ENCODE results near the gene REG3G.

REG3G gene

GRCh38 chr2:79025421-79025820 lies at the start of gene REG3G:
Gene REG3G (plus strand): TSS chr2:79025702. CDS start chr2:79026094, 392 bp downstream.
- no peak for DNase-seq

DNA sequence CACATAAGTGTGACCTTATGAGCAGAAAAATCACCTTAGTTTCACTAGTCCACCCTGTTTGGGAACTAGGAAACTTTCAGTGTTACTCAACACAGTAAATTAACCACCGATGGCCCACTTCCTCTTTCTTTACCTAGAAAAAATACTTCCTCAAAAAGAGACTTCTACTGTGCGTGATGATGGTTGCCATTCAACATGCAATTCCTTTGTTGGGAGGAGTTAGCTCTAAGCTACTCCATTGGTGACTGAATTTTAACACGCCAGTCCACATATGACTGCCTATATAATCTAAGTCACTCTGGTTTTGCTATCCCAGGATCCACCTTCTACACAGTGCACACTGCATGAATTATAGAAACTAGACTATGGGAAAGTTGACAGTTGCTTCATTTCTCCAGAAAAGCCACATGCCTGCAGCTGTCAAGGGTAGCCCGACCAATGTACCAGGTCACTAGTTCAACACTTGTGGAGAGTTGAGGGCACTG lies 47.8 kb upstream of the REG3G start:
- DNase-seq: no peak

- no peak for DNase-seq
Observed at GRCh38 chr2:78978340-78978739, 47.2 kb upstream of the REG3G start.

DNA sequence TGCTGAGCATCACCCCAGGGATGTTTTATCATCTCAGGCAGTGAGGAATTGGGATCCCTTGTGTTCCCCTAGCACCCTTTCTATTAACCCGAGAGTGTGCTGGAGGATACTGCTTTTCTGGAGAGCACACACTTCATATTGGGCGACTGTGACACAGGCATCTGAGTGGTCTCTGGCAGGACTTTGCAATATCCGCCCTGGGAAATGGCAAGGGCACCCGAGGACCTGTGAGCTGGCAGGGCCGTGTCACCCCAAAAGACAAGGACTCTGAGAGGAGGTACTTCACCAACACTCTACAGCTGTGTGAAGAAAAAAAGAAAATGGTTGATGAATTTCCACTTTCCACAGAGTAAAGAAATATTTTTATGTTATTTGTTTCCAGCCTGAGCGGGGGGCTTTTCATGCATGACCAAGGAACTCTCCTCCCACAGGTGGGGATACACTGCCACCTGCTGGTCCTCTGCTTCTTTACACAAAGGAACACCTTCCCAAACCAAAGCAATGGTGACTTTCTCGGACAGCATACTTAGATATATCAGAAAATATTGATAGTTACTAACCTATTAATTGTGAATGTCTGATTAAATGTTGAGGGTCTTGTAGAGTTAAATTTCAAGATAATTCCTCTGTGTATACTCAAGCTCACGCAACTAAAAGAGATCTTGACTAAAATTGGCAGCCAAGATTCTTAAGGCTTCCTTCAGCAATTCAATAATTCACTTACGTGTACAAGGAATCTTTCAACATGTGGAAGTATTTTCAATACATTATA lies 45.9 kb upstream of the REG3G start:
- no peak for DNase-seq

- no peak for DNase-seq
Observed at GRCh38 chr2:78980152-78980465, 45.4 kb upstream of the REG3G start.

DNA sequence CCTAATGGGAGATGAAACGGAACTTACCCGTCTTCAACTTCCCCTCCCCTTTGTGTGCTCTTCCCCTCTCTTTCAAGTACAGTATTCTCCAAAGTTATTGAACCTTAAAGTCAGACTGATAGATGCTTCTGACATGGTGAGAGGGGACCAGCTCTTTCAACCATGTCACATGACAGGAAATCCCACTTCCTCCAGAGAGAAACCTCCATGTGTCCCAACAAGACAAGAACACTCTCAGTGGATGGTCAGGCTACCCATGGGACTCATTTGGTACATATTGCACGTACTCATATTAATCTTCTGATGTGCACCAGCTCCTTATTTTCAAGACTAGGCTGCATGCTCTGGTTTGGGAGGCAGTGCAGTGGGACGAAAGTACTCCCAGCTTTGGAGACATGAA lies 44.6 kb upstream of the REG3G start:
- DNase-seq: no peak

DNA sequence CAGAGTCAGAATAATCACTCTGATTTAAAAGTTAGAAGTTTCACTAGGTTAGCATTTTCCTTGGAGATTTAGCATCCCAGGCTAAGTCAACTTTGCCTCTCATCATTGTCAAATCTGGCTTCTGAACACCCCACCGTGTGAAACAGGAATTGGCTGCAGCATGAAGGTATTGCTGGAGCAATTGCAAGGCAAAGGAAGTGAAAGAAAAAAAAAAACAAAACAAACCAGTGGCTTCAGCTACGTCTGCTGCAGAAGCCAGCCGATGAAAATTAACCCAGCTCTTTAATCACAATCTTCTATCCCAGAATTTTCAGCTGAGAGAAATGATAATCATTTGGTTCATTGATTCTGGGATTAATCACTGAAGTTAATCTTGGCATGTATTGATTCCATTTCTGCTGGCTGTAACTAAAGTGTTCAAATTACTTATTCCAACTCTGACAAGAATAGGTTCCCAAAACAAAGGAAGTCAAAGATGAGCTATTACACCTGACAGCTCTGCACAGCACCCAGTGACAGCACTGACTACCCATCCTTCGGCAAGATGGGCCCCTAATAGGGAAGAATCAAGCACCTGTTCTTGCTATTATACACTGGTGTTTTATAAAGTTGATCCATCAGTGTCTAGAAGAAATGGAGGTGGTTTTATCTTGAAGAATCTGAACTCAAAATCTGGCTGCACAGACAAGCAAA lies 42.7 kb upstream of the REG3G start:
- DNase-seq: no peak

GRCh38 chr2:78984386-78984785 lies 41.1 kb upstream of the REG3G start:
- DNase-seq: no peak

- no peak for DNase-seq
Observed at GRCh38 chr2:78985558-78985957, 39.9 kb upstream of the REG3G start.

GRCh38 chr2:78989051-78989450 lies 36.5 kb upstream of the REG3G start:
- DNase-seq: no peak

- no peak for DNase-seq
Observed at GRCh38 chr2:78992451-78992806, 33.1 kb upstream of the REG3G start.

DNA sequence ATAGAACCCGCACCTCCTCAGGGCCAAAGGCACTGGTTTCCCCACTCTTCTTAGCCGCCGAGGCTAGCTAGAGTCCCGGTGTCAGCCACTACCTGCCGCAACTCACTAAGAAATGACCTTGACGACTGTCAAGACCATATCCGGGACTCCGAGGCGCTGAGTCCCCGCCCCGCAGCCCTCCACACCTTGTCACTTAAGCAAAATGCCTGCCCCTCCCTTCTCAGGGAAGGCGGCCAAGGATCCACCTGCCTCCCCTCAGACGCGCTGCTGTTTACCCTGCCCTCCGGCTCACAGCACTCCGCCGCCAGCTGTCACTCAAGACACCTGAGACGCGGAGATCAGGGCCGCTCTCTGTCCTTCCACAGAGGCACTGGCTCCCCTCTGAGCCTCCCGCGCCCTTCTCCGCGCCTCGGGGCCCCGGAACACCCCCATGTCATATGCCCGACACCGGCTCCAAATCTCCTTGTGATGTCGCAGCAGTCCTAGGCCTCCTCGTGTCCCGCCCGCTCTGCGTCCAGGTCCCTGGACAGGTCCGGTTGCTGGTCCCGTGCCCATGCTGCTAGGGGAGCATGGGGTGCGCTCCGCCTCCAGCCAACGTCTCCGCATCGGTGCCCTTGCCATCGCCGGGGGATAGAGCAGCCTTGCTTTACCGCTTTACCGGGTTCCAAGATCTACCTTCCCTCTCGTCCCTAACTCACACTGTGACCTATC lies 32.5 kb upstream of the REG3G start:
- no peak for DNase-seq

GRCh38 chr2:78993518-78994148 lies 31.9 kb upstream of the REG3G start:
- no peak for DNase-seq

GRCh38 chr2:78994789-78995188 lies 30.7 kb upstream of the REG3G start:
- no peak for DNase-seq

DNA sequence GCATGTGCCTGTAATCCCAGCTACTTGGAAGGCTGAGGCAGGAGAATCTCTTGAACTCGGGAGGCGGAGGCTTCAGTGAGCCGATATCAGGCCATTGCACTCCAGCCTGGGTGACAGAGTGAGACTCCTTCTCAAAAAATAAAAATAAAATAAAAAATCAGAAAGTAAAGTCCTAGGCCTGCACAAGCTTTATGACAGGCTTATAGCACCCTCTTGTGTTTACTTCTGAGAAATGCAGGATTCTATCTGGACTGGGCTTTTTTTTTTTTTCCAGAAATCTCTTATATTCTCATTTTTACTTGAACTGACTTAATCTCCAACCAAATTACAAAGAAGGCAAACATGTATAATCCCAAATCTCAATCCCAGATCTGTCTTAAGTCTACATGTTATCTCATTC lies 26.1 kb upstream of the REG3G start:
- no peak for DNase-seq

- DNase-seq: no peak
Observed at GRCh38 chr2:79000008-79000576, 25.4 kb upstream of the REG3G start.

- DNase-seq: no peak
Observed at GRCh38 chr2:79001285-79001684, 24.2 kb upstream of the REG3G start.

DNA sequence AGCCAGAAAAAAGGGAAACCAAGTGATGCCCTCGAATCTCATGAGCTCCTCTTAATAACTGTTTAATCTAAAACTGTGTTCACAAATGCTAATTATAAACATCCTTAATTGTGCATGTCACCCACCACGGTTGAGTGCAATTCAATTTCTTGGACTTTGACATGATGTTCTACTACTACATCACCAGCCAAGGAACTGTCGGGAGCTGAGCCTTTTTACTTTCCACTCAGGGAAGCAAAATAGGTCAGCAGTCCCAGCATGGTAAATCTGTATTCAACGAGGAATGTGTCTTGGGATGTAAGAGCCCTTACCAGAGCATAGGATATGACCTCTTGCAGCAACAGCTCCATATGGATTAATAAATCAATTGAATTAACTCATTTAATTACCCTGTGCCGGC lies 20.8 kb upstream of the REG3G start:
- no peak for DNase-seq

DNA sequence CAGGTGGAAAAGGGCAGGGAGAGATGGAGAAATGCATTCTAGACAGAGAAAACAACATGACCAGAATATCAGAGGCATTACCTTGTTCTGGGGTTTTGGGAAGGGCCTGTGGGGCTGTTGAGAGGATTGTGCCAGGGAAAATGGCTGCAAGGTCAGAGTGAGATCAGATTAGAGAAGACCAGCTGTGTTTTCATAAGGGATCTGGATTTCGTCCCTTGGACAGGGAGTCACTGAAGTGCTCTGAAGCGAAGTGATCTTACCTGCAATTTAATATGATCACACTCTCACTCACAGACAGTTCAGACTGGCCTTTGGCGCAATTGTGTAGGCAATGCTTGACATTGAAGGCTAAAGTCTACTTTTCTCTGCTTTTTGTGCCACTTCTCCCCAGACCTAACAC lies 20.3 kb upstream of the REG3G start:
- no peak for DNase-seq

GRCh38 chr2:79009388-79009787 lies 16.1 kb upstream of the REG3G start:
- DNase-seq: no peak

- no peak for DNase-seq
Observed at GRCh38 chr2:79011496-79011895, 14.0 kb upstream of the REG3G start.

DNA sequence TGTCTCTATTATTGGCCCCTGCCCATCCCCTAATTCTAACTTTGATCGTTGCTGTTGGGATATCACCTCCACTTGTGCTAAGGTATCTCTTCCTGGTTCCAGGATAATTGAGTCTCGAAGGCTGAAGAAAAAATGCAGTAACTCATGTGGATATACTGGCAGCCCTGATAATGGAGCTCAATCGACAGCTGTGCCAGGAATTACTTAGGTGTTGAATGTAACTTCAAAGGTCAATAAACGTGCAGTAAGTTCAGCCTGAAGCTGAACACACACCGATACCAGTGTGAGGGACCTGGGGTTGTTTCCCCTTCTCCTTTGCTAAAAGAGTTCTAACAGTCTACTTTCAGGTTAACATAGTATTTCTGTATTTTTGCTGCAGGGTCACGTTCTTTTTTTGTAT lies 11.9 kb upstream of the REG3G start:
- no peak for DNase-seq

DNA sequence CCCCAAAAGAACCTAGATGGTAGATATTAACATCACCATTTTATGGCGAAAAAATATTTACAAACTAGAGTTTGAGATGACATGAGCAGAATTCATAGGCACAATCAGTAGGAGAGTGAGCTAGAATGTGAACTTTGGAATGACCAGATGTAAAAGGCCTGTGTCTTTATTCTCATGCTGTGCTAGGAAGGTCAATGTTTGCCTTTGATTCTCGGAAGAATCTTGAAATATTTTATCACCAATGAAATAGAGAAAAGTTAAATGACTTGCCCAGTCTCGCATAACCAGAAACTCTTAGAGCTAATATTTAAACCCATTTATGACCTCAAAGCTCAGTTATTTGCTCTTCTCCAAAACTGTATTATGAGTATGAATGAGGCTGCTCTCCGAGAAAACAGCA lies 9.2 kb upstream of the REG3G start:
- no peak for DNase-seq

Data from cerebellar nuclear complex (tissue), 1 donor.